HAP-1 (cell line): ENCODE data around the gene CYP2W1.
A peak's percentile ranks its signal among the peaks of the same experiment; 100 is the strongest.

Experiments
- DNase-seq, 2 experiments: peaks; one replicate each; pipeline ENCODE4 v3.0.0-alpha.2; 2016 to 2020; ENCODE audit warnings: low spot score in 2 of 2
- H3K27me3 ChIP-seq: fragments of 250-450 bp; sonication (Bioruptor Pico); 2 replicates; pipeline ENCODE4 v1.5.1; 2020; ENCODE audit warnings: low read depth, mild to moderate bottlenecking, moderate library complexity
- H3K36me3 ChIP-seq: fragments of 250-450 bp; sonication (Bioruptor Pico); replicated peaks from 2 replicates; pipeline ENCODE4 v1.5.1; 2020; ENCODE audit warnings: mild to moderate bottlenecking
- H3K4me1 ChIP-seq: fragments of 250-450 bp; sonication (Bioruptor Pico); 2 replicates; pipeline ENCODE4 v1.5.1; 2020; ENCODE audit warnings: mild to moderate bottlenecking
- H3K4me3 ChIP-seq: fragments of 250-450 bp; sonication (Bioruptor Pico); 2 replicates; pipeline ENCODE4 v1.5.1; 2020; ENCODE audit warnings: mild to moderate bottlenecking, moderate library complexity
- H3K9me3 ChIP-seq: fragments of 250-450 bp; sonication (Bioruptor Pico); 2 replicates; pipeline ENCODE4 v1.5.1; 2020; ENCODE audit warnings: mild to moderate bottlenecking, moderate library complexity
- in situ Hi-C: fragments of 300-500 bp; cut with MboI; formaldehyde crosslinking; loops from 3 replicates; pipeline ENCODE4 v1.14.3; 2020; ENCODE audit warnings: low sequenced_read_pairs, inconsistent platforms, mixed read lengths

Gene CYP2W1

DNA sequence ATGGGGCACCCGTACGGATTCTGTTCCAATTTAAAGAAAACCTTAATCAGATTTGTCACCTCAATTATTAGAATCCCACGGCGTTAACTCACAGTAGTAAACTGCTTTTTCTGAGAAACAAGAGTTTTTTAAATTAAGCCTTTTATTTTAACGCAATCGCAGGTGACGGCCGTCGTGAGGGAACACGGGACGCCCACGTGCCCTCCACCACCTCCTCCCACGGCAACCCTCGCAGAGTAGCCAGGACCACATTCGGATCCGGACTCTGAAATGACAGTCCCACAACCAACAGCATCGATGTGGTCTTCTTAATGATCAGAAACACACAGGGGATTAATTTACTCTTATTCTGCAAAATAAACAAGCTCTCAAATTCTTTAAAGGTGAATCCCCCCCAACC, 39.4 kb downstream of the CYP2W1 start:
- DNase-seq, result no peak
- Histone ChIP-seq H3K27me3 (no peaks in the 10 kb centered on the region), H3K9me3 (peaks cover 3% of the 10 kb centered on the region; the same call in 1 of the 2 replicates), H3K4me3 (no peak overlapping the region), H3K36me3 (peaks cover 44% of the 10 kb centered on the region), H3K4me1 (peaks cover 8% of the 10 kb centered on the region)
- in situ Hi-C loops, result no loop called here

DNA sequence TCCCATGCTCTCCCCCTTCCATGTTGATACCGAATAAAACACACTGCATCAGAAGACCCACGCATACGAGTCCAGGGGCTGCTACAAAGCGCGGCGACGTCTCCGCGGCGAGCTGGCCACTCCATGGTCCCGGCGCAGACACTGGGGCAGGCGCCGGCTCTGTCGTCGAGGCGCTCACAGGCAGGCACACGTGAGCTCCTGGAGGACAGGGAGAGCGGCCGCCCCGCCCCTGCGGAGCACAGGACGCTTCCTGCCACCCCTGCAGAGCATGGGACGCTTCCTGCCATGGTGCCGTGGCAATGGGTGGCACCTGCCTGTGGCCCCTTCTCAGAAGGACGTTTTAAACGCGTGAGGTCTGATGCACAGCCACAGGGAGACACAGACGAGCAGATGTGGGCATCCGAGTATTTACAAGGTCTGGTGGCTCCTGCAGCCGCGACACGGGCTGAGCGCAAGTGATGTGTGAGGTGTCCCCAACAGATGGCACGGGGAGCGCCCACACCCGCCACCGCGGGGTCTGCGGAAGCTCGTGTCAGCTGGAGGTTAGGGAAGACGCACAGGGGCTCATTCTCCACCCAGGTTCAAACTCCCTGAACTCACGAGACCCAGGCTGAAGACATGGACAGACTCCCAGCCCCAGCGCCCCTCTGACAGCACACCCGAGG, 40.0 kb downstream of the CYP2W1 start:
- DNase-seq, result no peak
- Histone ChIP-seq H3K9me3 (peaks cover 3% of the 10 kb centered on the region; the same call in 1 of the 2 replicates), H3K4me3 (no peak overlapping the region), H3K36me3 (peaks cover 44% of the 10 kb centered on the region), H3K4me1 (peaks cover 8% of the 10 kb centered on the region), H3K27me3 (no peaks in the 10 kb centered on the region)
- in situ Hi-C loops, result no loop called here

DNA sequence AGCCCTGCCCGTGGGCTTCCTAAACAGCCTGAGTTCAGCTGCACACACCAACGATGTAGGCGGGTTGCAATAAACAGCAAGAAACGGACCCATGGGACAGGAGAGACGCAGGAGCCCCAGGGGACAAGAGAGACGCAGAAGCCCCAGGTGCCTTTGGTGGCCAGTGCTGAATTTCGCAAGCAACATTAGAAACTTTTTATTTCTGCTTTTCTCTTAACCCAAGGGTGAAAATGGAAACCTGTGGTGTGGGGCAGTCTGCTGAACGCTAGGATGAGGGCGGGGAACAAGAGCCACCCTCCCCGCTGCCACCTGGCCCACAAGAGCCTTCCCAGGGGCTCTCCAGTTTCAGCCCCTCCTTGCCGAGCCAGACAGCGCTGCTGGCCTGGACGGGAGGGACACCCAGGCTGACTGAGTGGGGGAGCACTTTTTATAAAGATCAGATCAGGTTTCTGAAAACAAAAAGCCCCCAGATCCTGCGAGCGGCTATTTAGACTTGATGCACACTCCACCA, 41.4 kb downstream of the CYP2W1 start:
- Histone ChIP-seq H3K4me1 (peaks cover 15% of the 10 kb centered on the region), H3K9me3 (peaks cover 3% of the 10 kb centered on the region; the same call in 1 of the 2 replicates), H3K36me3 (peaks cover 41% of the 10 kb centered on the region), H3K4me3 (no peak overlapping the region), H3K27me3 (no peaks in the 10 kb centered on the region)
- no peak for DNase-seq
- in situ Hi-C loops, result no loop called here

DNA sequence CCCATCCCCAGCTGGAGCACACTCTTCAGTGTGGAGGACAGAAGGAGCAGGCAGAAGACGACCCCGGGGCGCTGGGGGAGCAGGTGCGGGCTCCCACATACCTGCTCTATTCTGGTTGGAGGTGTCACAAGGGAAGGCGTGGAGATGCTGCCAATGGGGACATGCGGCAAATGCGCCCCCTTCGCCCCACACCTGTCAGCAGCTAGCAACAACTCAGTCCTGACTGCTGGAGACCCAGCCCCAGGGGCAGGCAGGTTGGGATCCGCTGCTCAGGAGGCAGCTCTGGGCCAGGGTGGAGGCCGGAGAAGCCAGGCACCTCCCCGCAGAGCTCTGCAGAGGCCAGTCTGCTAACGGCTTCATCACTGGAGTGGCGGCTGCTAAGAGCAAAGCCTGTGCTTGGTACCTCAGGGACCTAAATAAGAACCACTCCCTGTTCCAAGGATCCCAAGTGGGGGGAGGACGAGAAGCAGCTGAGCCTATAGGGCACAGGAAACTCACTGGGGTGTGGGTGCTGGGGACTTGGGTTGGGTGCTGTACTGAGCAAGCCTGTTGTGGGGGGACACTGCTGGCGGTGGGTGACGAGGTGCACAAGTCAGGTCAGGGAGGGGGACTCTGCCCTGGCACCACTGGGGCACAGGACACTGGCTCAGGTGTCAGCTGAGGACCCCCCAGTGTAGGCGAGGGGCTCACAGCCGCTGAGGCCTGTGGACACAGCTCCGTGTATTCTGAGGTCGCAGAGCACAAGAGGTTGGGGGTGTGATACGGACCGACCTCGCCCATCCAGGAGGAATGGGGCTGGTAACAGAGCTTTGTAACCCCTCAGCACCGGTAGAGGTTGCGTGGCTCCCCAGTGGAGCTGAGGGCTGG, 42.1 kb downstream of the CYP2W1 start:
- in situ Hi-C loops, result no loop called here
- H3K36me3 ChIP-seq, result peaks cover 41% of the 10 kb centered on the region
- H3K4me1 ChIP-seq, result peaks cover 15% of the 10 kb centered on the region
- peaks cover 3% of the 10 kb centered on the region; the same call in 1 of the 2 replicates for H3K9me3 ChIP-seq
- DNase-seq, result no peak
- H3K4me3 ChIP-seq, result no peak overlapping the region
- H3K27me3 ChIP-seq, result no peaks in the 10 kb centered on the region

DNA sequence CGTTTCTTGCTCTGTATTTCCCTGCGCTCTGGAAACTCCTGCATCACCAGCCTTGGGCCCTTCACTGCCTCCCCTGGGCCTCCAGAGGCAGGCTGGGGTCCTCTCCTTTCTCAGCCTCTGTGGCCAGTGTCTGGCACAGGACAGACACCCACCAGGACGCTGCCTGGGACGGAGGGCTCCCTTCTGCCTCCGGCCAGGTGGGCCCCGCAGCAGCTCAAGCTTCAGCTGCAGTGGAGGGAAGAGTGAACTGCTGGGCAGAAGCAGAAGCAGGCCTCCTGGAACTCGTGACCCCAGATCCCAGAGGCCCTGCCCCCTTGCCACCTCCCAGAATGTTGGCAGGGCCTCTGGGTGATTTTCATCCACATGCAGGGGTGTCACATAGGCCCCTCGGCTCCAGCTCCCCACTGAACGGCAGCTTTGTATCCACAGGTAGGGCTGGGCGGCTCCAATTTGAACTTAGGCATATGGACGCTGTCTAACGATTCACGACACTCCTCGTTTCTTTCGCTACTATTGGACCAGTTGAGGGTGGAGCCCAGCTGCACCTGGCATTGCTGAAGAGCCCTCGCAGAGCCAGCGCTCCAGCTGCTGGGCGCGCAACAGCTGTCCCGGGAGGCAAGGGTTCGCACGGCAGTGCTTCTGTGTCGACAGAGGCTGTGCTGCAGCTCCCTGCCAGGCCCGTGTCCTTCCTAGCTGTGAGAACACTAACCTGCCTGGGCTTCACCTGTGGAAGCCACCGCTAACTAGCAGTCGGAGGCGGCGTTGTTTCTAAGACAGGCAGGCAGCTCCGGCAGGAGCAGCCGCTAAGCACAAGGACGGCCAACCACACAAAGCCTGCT, 43.0 kb downstream of the CYP2W1 start:
- Histone ChIP-seq H3K27me3 (no peaks in the 10 kb centered on the region), H3K36me3 (peaks cover 41% of the 10 kb centered on the region), H3K4me3 (peak overlapping the region; percentile 68), H3K9me3 (peaks cover 3% of the 10 kb centered on the region; the same call in 1 of the 2 replicates), H3K4me1 (peaks cover 15% of the 10 kb centered on the region)
- DNase-seq, result no peak
- in situ Hi-C loops, result no loop called here

DNA sequence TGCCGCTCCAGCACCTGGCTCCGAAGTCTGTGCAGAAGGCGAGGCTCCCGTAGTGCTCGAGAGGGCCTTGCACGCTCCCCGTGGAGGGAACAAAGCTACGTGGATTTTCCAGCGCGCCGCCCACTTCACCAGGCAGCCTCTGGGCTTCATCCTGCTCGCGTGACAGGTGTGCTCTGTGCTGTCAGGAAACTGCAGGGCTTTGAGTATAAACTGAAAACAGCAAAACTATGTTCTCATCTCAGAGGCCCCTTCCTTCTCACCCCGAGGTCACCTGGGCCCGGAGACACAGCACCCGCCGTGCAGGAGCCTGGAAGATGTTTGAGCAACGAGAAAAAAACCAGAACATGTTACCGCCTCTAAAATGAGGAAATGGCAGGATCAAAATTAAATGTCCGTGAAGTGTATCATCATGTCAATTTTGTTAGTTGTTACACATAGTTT, 43.8 kb downstream of the CYP2W1 start:
- peak overlapping the region; percentile 68 for H3K4me3 ChIP-seq
- no peak for DNase-seq
- H3K9me3 ChIP-seq, result peaks cover 1% of the 10 kb centered on the region; the same call in 1 of the 2 replicates
- peaks cover 15% of the 10 kb centered on the region for H3K4me1 ChIP-seq
- in situ Hi-C loops, result no loop called here
- H3K27me3 ChIP-seq, result no peaks in the 10 kb centered on the region
- peaks cover 34% of the 10 kb centered on the region for H3K36me3 ChIP-seq

DNA sequence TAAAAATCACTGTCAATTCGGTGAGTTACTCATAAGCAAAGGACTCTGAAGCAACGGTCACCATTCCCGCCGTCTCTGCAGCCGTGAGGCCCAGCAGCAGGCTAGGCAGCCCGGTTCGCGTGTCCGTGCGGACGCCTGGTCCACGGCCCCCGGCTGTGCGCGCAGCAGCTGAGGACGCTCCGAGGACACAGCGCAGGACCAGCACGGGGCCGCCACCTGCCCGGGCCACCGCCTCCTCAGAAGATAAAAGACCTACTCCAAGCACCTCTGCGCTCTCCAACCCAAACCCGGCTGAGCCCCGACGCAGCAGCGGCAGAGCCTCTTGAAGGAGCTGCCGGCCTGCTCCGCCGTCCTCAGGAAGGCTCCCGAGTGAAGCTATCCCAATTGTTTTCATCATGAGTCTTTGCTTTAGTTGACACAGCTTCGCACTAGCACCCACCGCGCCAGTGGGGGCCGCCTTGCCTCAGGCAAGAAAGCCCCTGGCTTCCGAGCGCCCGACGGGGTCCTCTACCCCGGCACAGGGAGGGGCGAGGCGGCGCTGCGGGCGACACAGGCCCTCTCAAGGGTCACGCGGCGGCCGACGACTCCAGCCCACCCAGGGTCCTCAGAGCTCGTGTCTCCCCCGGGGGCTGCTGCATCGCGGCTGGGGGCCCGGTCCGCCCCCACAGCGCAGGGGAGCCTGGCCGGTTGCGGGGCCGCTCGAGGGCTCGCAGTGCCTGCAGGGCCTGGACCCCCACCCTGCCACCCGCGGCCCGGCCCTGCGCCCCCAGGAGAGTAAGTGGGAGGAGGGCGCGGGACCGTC, 44.5 kb downstream of the CYP2W1 start:
- H3K9me3 ChIP-seq, result no peaks in the 10 kb centered on the region
- peak overlapping the region; percentile 68 for H3K4me3 ChIP-seq
- H3K4me1 ChIP-seq, result peaks cover 15% of the 10 kb centered on the region
- H3K36me3 ChIP-seq, result peaks cover 34% of the 10 kb centered on the region
- peak; percentile 41 to 51 for DNase-seq
- in situ Hi-C loops, result no loop called here
- H3K27me3 ChIP-seq, result no peaks in the 10 kb centered on the region

DNA sequence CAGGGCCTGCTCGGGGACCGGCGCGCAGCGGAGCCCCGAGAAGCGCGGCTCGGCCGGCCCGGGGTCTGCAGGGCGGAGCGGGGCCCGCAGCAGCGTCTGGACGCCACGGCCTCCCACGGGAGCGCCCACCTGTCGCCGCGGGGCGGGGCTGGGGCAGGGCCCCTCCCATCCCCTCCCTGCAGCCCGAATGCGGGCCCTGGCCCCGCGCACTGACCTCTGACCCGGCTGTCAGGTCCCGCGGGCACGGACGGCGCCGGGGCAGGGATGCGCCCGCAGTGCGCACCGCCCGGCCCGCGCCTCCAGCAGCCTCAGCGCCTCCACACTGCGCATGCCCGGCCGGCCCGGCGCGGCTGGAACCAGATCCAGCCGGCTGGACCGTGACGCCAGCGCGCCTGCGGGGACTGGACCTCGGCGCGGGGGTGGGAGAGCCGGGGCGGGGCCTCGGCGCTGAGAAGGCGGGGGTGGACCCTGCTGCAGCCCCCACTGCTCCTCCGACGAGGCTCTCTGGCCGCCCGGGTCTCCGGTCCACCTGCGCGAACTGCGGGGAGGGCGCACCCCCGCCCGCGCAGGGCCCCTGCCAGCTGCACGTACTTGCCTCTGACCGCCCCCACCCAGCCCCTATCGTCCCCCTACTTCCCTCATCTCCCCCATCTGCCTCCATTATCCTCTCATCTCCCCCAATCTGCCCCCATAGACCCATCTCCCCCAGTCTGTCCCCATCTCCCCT, 45.2 kb downstream of the CYP2W1 start:
- H3K36me3 ChIP-seq, result peaks cover 31% of the 10 kb centered on the region
- H3K27me3 ChIP-seq, result no peaks in the 10 kb centered on the region
- H3K9me3 ChIP-seq, result no peaks in the 10 kb centered on the region
- DNase-seq, result peak; percentile 77 to 93
- in situ Hi-C loops, result no loop called here
- H3K4me1 ChIP-seq, result peaks cover 15% of the 10 kb centered on the region
- peak overlapping the region; percentile 68 for H3K4me3 ChIP-seq

DNA sequence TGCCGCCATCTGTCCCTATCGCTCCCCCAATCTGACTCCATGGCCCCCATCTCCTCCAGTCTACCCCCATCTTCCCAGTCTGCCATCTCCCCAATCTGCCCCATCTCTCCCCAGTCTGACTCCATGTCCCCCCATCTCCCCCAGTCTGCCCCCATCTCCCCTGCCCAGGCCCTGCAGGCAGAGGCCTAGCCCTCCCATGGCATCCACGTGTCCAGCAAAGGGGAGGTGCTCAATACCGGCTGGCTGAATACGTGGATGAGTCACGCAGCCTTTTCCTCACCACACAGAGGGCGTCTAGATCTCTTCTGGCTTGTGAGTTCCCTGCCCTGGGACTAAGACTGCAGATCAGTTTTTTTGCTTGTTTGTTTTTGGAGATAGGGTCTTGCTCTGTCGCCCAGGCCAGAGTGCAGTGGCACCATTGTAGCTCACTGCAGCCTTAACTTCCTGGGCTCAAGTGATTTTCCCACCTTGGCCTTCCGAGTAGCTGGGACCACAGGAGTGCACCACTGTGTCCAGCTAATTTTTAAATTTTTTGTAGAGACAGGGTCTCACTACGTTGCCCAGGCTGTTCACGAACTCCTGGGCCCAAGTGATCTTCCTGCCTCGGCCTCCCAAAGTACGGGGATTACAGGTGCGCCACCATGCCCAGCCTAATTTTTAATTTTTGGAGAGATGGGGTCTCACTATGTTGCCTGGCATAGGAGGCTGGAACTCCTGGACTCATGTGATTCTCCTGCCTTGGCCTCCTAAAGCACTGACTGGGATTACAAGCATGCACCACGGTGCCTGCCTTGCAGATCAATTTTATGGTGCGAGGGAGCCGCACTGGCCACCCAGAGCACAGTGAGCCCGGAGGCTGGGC, 46.0 kb downstream of the CYP2W1 start:
- H3K36me3 ChIP-seq, result peaks cover 28% of the 10 kb centered on the region
- H3K4me1 ChIP-seq, result peaks cover 15% of the 10 kb centered on the region
- no peaks in the 10 kb centered on the region for H3K9me3 ChIP-seq
- peak overlapping the region; percentile 4 for H3K4me3 ChIP-seq
- in situ Hi-C loops, result no loop called here
- peak; percentile 69 to 79 for DNase-seq
- no peaks in the 10 kb centered on the region for H3K27me3 ChIP-seq

DNA sequence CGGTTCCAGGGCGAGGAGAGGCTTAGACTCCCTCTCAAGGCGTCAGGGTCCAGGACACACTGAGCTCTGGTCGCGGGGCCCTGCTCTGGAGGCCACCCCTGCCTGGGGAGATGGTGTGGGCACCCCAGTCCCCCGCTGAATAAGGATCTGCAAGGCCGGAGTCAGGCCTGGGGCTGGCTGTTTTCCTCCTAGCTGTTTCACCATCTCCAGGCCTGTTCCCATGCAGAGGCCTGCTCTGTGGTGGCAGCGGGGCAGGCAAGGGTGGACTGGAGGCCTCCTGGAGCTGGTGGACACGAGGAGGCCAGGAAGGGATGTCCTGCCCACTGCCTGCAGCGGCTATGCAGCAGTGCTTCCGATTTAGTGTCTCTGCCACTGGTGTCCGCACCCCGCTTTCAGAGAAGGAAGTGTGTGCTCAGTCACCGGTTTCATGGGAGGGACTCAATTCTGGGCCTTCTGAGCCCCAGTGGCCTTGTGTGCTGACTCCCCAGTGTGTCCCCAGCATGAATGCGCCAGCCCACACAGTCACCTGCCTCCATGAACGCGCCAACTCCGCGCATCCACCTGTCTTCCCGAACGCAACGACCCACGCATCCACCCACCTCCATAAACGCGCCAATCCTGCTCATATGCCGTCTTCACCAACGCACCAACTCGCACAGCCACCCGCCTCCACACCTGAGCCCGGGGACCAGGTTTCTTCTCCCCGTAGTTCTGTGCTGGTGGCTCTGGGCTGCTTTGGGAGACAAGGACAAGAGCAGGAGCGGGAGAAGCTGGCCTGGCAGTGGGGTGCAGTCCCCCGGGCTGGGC, 46.9 kb downstream of the CYP2W1 start:
- Histone ChIP-seq H3K27me3 (no peaks in the 10 kb centered on the region), H3K9me3 (no peaks in the 10 kb centered on the region), H3K4me1 (peaks cover 15% of the 10 kb centered on the region), H3K4me3 (no peak overlapping the region), H3K36me3 (peaks cover 23% of the 10 kb centered on the region)
- no peak for DNase-seq
- in situ Hi-C loops, result no loop called here

DNA sequence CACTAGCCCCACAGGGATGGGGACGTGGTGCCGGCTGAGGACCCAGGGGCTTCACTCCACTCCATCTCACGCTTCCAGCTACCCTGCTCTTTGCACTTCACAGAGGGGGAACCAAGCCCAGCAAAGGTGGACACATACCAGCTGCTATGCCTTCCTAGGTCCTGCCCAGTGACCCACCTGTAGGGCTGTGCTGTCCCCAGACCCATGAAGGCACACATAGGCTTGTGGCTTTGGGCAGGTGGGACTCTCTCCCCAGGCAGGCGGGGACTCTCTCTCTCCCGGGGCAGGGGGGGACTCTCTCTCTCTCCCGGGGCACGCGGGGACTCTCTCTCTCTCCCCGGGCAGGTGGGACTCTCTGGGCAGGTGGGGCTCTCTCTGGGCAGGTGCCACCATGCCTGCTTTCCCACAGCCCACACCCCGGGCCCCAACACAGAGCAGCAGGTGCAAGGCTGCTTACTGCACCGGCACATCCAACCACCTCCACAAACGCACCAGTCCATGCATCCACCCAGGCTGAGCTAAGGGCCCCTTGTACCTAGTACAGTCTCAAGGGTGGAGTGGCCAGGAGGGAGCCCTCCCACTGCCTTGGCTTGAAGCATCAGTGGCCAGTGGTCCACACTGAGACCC, 47.6 kb downstream of the CYP2W1 start:
- DNase-seq, result no peak
- Histone ChIP-seq H3K36me3 (peaks cover 16% of the 10 kb centered on the region), H3K4me3 (no peak overlapping the region), H3K4me1 (peaks cover 15% of the 10 kb centered on the region), H3K27me3 (no peaks in the 10 kb centered on the region), H3K9me3 (no peaks in the 10 kb centered on the region)
- in situ Hi-C loops, result no loop called here
